GM21786 (cell line): ENCODE results near the gene WDR41.
"Not testable (repeated sequence)": the region's sequence is repeated elsewhere in the genome, so short reads cannot be mapped to it uniquely, and the experiment has no call there.

Source experiments
- ATAC-seq: cut with Tn5 transposase; IDR thresholded peaks from one replicate; pipeline ENCODE4 v1.9.1; 2021; ENCODE audit not compliant: unreplicated experiment

WDR41 gene

GRCh38 chr5:77491783-77492652 is at the start of gene WDR41:
Gene WDR41 (minus strand): TSS chr5:77492316. CDS start chr5:77492220, 96 bp downstream.
- peak; percentile 89 for ATAC-seq

- ATAC-seq = no peak
Observed at GRCh38 chr5:77531297-77531696, 39.2 kb upstream of the WDR41 start.

GRCh38 chr5:77518304-77518703 is 26.2 kb upstream of the WDR41 start:
- no peak for ATAC-seq

- no peak for ATAC-seq
Observed at GRCh38 chr5:77514457-77514856, 22.3 kb upstream of the WDR41 start.

GRCh38 chr5:77513321-77513720 is 21.2 kb upstream of the WDR41 start:
- no peak for ATAC-seq

- not testable (repeated sequence) for ATAC-seq
Observed at GRCh38 chr5:77501132-77501531, 9.0 kb upstream of the WDR41 start.

- ATAC-seq = no peak
Observed at GRCh38 chr5:77499973-77500372, 7.9 kb upstream of the WDR41 start.

- no peak for ATAC-seq
Observed at GRCh38 chr5:77499441-77499840, 7.3 kb upstream of the WDR41 start.

GRCh38 chr5:77498952-77499351 is 6.8 kb upstream of the WDR41 start:
- ATAC-seq = no peak

GRCh38 chr5:77494935-77495334 is 2.8 kb upstream of the WDR41 start:
- ATAC-seq = no peak

GRCh38 chr5:77492653-77493000 is 511 bp upstream of the WDR41 start:
- no peak for ATAC-seq

GRCh38 chr5:77490741-77491344 is 1.3 kb downstream of the WDR41 start:
- not testable (repeated sequence) for ATAC-seq

- ATAC-seq = no peak
Observed at GRCh38 chr5:77486344-77486962, 5.7 kb downstream of the WDR41 start.

- no peak for ATAC-seq
Observed at GRCh38 chr5:77483682-77484081, 8.4 kb downstream of the WDR41 start.

- ATAC-seq = not testable (repeated sequence)
Observed at GRCh38 chr5:77475041-77475440, 17.1 kb downstream of the WDR41 start.

GRCh38 chr5:77468875-77469274 is 23.2 kb downstream of the WDR41 start:
- ATAC-seq = not testable (repeated sequence)

- ATAC-seq = no peak
Observed at GRCh38 chr5:77463905-77464304, 28.2 kb downstream of the WDR41 start.

GRCh38 chr5:77461287-77461686 is 30.8 kb downstream of the WDR41 start:
- ATAC-seq = no peak

- no peak for ATAC-seq
Observed at GRCh38 chr5:77454123-77454522, 38.0 kb downstream of the WDR41 start.

GRCh38 chr5:77452351-77452750 is 39.8 kb downstream of the WDR41 start:
- no peak for ATAC-seq

GRCh38 chr5:77449981-77450380 is 42.1 kb downstream of the WDR41 start:
- no peak for ATAC-seq

- ATAC-seq = no peak
Observed at GRCh38 chr5:77449277-77449676, 42.8 kb downstream of the WDR41 start.
